ENCODE data around the gene BRME1.

Gene BRME1

DNA sequence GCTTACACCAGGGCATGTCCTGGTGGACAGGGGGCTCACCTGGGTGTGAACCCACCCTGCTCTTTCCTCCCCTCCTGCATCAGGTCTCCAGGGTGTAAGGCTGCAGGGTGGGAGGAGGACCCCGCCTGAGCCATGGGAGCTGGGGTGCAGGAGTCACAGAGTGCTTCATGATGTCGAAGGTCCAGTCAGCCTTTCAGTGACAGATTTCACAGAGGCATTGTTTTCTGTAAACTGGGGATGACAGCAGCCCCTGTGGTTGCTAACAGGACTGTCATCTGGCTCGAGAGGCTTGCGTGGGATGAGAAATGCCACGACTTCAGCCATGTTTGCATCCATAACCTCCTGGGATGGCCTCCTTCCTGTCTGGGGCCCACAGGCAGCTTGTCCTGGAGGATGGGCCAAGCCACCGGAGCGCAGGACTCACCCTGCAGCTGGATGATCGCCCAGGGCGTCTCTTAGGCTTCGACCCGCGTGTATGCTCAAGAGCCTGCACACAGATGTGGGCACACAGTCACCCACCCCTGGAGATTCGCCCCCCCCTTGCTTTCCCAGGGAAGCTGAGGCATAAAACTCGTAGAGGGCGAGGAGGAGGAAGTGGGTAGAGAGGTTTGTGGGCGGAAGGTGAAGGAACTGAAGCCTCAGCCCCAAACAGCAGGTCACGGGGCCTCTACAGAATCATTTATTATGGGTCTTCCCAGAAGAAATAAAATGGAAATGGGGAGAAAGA lies 24.1 kb downstream of the BRME1 start:
- no peaks in the 10 kb centered on the region for H3K27me3 Mint-ChIP-seq
- no peaks in the 10 kb centered on the region for H3K9me3 Mint-ChIP-seq
- no peak for DNase-seq (ENCODE audit: low spot score in 2 of 2)
- H3K4me3 Mint-ChIP-seq: peak overlapping the region; percentile 67
- H3K36me3 Mint-ChIP-seq (ENCODE audit: insufficient read depth): no peaks in the 10 kb centered on the region
- H3K4me1 Mint-ChIP-seq: peaks cover 54% of the 10 kb centered on the region
- peak overlapping the region; percentile 75 for H3K27ac Mint-ChIP-seq (ENCODE audit: low read depth)
- no peak for ATAC-seq (replicated peaks; ENCODE audit: extremely low read depth, poor library complexity, severe bottlenecking)

DNA sequence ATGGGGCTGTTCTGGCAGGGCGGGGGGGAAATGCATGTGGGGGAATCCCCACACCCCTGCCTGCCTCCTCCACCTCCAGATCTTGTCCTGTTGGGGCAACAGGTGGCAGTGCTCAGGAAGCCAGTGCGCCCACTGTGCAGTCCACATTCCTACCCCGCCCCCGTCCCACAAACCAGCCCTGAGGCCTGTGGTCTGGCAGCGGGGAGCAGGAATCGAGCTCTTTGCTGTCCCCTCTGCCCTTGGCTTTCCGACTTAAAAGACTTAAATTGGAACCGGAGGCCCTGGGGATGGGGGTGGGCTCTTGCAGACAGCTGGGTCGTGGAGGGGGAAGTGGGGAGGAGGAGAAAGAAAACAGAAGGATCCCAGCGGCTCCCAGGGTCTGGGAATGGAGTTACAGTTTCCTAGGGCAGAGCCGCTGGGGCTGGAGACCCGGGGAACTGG lies 24.6 kb downstream of the BRME1 start:
- no peaks in the 10 kb centered on the region for H3K36me3 Mint-ChIP-seq (ENCODE audit: insufficient read depth)
- ATAC-seq (replicated peaks; ENCODE audit: extremely low read depth, poor library complexity, severe bottlenecking) (no peak), DNase-seq (ENCODE audit: low spot score in 2 of 2) (no peak)
- peak overlapping the region; percentile 67 for H3K4me3 Mint-ChIP-seq
- H3K27me3 Mint-ChIP-seq: no peaks in the 10 kb centered on the region
- H3K4me1 Mint-ChIP-seq: peaks cover 52% of the 10 kb centered on the region
- H3K27ac Mint-ChIP-seq (ENCODE audit: low read depth): peak overlapping the region; percentile 75
- no peaks in the 10 kb centered on the region for H3K9me3 Mint-ChIP-seq

DNA sequence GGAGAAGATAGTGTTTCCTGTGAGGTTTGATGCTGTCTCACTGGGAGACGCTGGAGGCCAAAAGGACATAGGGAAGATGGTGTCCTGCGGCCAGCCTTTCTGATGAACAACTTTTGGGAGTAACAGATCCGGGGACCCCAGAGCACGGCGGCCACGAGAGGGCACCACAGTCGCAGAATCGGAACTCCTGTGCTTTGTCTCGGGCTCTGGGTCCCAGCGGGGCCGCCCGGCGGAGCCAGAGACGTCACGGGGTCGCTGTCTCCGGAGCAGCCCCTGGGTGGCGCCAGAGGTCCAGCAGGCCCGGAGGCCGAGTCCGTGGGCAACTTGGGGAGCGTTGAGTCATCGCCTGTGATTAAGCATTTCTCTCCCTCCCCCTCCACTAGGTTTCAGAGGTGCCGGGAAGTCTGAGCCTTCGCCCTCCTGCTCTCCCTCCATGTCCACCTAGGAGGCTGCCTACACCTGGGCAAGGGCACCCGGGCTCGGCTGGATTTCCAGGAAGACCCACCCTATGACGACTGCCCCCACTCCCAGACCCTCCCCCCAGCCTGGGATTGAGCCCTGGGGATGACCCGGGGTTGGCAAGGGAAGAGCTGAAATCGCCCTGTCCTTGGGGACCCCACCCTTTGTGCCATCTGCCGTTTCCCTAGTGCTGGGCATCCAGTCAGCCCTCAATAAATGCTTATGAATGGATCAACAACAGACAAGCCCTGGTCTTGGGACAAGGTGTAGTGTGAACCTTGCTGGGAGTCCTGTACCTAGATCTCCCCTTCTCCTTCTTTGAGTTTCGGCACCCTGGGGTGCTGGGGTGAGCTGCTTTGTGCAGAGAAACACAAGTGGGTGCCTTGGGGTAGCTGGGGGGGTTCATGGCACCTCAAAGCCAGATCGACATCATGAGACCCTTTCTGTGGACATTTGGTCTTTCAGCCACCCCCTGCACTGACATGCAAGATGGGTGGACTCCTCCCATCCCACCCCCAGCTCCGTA lies 25.6 kb downstream of the BRME1 start:
- peak overlapping the region; percentile 67 for H3K4me3 Mint-ChIP-seq
- no peaks in the 10 kb centered on the region for H3K36me3 Mint-ChIP-seq (ENCODE audit: insufficient read depth)
- no peaks in the 10 kb centered on the region for H3K9me3 Mint-ChIP-seq
- peaks cover 45% of the 10 kb centered on the region for H3K4me1 Mint-ChIP-seq
- H3K27ac Mint-ChIP-seq (ENCODE audit: low read depth): peak overlapping the region; percentile 75
- H3K27me3 Mint-ChIP-seq: no peaks in the 10 kb centered on the region
- DNase-seq (ENCODE audit: low spot score in 2 of 2) (peak; percentile 99), ATAC-seq (replicated peaks; ENCODE audit: extremely low read depth, poor library complexity, severe bottlenecking) (peak; percentile 98)

DNA sequence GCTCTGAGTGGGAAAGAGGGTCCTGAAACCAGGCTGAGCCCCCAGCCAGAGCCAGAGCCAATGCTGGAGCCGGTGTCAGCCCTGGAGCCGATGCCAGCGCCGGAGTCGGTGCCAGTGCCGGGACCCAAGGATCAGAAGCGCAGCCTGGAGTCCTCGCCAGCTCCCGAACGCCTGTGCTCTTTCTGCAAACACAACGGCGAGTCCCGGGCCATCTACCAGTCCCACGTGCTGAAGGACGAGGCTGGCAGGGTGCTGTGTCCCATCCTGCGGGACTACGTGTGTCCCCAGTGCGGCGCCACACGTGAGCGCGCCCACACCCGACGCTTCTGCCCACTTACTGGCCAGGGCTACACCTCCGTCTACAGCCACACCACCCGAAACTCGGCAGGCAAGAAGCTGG lies 28.6 kb downstream of the BRME1 start:
- Mint-ChIP-seq H3K27ac (ENCODE audit: low read depth) (no peak overlapping the region), H3K27me3 (peaks cover 7% of the 10 kb centered on the region), H3K4me1 (peaks cover 32% of the 10 kb centered on the region), H3K9me3 (no peaks in the 10 kb centered on the region), H3K36me3 (ENCODE audit: insufficient read depth) (no peaks in the 10 kb centered on the region), H3K4me3 (no peak overlapping the region)
- no peak for DNase-seq (ENCODE audit: low spot score in 2 of 2)
- no peak for ATAC-seq (replicated peaks; ENCODE audit: extremely low read depth, poor library complexity, severe bottlenecking)

DNA sequence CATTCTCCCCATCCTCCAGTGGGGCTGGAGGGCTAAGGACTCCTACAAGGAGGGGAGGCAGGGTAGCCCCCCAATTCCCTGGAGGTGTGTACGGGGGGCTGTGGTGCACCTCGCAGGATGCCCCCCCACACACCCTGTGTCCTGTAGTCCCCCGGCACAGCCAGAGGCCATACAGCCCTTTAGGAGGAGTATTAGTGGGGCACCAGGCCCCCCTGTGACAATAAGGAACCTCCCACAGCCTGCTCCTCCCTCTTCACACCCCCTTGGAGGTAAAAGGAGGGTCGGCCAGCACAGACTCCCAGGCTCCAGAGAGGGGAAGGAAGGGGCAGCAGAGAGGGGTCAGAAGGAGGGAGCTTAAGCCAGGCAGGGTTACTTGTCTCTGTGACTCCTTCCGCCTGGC lies 29.1 kb downstream of the BRME1 start, which contains the start of gene NANOS3:
NANOS3 (plus strand) TSS at position 301 of the 400 bp plus-strand sequence. CDS start 115 bp downstream, outside the sequence.
- ATAC-seq (replicated peaks; ENCODE audit: extremely low read depth, poor library complexity, severe bottlenecking) (no peak), DNase-seq (ENCODE audit: low spot score in 2 of 2) (no peak)
- Mint-ChIP-seq H3K9me3 (no peaks in the 10 kb centered on the region), H3K36me3 (ENCODE audit: insufficient read depth) (no peaks in the 10 kb centered on the region), H3K4me1 (peaks cover 30% of the 10 kb centered on the region), H3K4me3 (no peak within 1 kb of the TSS), H3K27me3 (peaks cover 12% of the 10 kb centered on the region), H3K27ac (ENCODE audit: low read depth) (no peak within 1 kb of the TSS)

DNA sequence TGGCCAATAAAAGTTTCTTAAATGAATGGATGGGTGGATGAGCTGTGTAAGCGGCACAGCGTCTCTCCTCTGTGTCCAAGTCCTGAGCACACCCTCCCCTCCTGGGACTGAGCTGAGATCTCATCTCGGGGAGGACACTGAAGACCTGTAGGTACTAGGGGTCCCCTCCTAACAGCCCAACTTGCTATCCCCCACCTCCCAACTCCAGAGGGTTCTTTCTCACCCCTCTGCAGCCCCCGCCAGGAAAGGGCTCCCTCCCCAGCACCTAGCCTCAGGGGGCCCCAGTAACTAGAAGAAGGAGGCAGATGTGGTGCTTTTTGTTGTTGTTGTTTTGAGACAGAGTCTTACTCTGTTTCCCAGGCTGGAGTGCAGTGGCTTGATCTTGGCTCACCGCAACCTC lies 30.1 kb downstream of the BRME1 start:
- H3K36me3 Mint-ChIP-seq (ENCODE audit: insufficient read depth): no peaks in the 10 kb centered on the region
- H3K4me3 Mint-ChIP-seq: no peak overlapping the region
- DNase-seq (ENCODE audit: low spot score in 2 of 2) (no peak), ATAC-seq (replicated peaks; ENCODE audit: extremely low read depth, poor library complexity, severe bottlenecking) (no peak)
- H3K9me3 Mint-ChIP-seq: no peaks in the 10 kb centered on the region
- peaks cover 19% of the 10 kb centered on the region for H3K27me3 Mint-ChIP-seq
- H3K27ac Mint-ChIP-seq (ENCODE audit: low read depth): no peak overlapping the region
- peaks cover 20% of the 10 kb centered on the region for H3K4me1 Mint-ChIP-seq

DNA sequence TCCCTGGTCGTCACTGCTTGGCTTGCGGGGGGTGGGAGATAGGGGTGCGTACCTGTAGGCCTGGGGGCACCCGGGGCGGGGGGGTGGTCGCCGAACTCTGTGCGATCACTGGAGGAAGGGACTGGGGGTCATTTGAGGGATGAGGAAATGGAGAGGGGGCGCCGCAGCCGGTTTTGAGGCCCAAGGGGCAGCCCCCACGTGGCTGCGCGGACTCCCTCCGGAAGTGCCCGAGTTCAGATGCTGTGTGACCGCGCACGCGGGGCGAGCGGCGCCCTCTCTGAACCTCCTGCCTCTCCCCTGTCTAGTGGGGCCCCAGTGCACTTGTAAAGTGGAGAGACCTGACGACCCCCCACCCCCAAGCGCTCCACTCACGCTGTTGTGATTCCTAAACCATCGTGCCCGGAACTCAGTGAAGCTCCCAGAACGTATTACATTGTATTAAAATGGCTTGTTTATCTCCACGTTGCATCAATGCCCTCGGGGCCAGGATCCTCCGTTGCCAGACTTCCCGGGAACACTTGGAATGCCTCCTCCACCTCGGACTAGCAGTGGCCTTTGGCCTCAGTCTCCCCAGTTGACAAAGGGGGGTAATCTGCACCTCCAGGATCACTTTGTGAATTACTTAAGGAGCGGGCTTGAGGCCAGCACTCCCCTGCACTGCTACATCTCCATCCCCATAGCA lies 31.9 kb downstream of the BRME1 start:
- H3K27me3 Mint-ChIP-seq: peaks cover 37% of the 10 kb centered on the region
- H3K36me3 Mint-ChIP-seq (ENCODE audit: insufficient read depth): peaks cover 2% of the 10 kb centered on the region
- no peaks in the 10 kb centered on the region for H3K9me3 Mint-ChIP-seq
- H3K4me3 Mint-ChIP-seq: no peak overlapping the region
- peaks cover 12% of the 10 kb centered on the region for H3K4me1 Mint-ChIP-seq
- no peak overlapping the region for H3K27ac Mint-ChIP-seq (ENCODE audit: low read depth)
- no peak for DNase-seq (ENCODE audit: low spot score in 2 of 2)
- no peak for ATAC-seq (replicated peaks; ENCODE audit: extremely low read depth, poor library complexity, severe bottlenecking)

DNA sequence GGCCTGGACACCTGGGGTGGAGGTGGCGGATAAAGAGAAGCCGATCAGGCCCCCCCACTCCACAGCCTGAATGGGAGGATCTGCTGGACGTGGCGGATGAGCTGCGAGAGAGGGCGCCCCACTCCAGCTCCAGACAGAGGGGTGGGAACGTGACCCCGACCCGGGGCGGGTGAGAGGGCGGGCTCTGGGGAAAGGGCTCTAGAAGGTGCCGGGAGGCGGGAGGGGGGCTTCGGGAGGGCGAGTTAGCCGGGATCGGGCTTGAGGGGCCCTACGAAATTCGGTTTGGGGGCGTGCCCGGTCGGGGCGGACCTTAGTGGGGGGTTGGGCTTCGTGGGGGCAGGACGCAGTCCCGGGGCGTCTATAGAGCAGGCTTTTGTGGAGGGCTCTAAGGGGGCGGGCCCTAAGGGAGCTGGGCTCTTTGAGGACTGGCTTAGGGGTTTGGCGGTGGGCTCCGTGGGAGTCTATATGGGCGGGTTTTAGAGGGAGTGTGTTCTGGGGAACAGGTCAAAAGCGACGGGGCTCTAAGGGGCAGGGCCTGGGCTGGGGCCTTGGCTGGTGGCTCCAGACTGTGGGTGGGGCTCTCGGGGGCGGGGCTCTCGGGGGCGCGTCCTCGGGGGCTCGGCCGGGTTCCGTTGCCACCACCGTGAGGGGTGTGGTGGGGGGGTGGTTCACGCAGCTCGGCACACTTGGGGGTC lies 33.1 kb downstream of the BRME1 start:
- Mint-ChIP-seq H3K36me3 (ENCODE audit: insufficient read depth) (peaks cover 2% of the 10 kb centered on the region), H3K9me3 (no peaks in the 10 kb centered on the region), H3K27ac (ENCODE audit: low read depth) (no peak overlapping the region), H3K4me1 (peaks cover 17% of the 10 kb centered on the region), H3K27me3 (peaks cover 48% of the 10 kb centered on the region), H3K4me3 (peak overlapping the region; percentile 48)
- DNase-seq (ENCODE audit: low spot score in 2 of 2) (no peak), ATAC-seq (replicated peaks; ENCODE audit: extremely low read depth, poor library complexity, severe bottlenecking) (peak; percentile 58)

DNA sequence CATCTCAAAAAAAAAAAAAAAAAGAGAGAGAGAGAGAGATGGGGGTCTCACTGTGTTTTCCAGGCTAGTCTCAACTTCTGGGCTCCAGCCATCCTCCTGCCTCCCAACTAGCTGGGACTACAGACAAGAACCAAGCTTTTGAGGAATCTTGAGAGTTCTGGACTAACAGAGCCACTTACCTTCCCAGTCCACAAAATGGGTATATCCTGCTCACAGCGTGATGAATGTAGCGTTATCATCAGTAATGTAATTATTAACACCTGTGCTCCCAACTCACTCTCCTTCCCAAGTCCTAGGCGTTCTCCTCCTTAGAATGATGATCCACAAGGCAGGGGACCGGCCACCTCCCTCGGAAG lies 33.6 kb downstream of the BRME1 start:
- ATAC-seq (replicated peaks; ENCODE audit: extremely low read depth, poor library complexity, severe bottlenecking) (no peak), DNase-seq (ENCODE audit: low spot score in 2 of 2) (no peak)
- peak overlapping the region; percentile 48 for H3K4me3 Mint-ChIP-seq
- peaks cover 17% of the 10 kb centered on the region for H3K4me1 Mint-ChIP-seq
- H3K9me3 Mint-ChIP-seq: no peaks in the 10 kb centered on the region
- peaks cover 53% of the 10 kb centered on the region for H3K27me3 Mint-ChIP-seq
- peaks cover 2% of the 10 kb centered on the region for H3K36me3 Mint-ChIP-seq (ENCODE audit: insufficient read depth)
- no peak overlapping the region for H3K27ac Mint-ChIP-seq (ENCODE audit: low read depth)

DNA sequence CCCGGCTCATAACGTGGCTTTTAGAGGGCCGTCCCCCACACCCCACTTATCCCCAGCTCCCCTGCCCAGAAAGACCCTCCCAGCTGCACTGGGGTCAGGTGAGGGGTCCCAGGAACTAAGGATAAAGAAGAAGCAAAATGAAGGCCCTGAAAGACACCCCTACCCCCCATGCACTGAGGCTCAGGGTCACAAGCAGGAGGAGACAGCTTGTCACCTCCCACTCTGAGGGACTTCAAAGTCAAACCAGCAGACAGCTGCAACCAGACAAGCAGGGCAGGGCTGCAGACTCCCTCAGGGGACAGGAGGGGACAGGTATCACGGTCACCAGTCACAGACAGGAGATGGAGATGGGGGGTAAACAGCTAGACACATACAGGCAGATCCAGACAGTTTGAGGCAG lies 35.0 kb downstream of the BRME1 start:
- Mint-ChIP-seq H3K9me3 (no peaks in the 10 kb centered on the region), H3K27ac (ENCODE audit: low read depth) (no peak overlapping the region), H3K36me3 (ENCODE audit: insufficient read depth) (peaks cover 2% of the 10 kb centered on the region), H3K27me3 (peaks cover 68% of the 10 kb centered on the region), H3K4me3 (no peak overlapping the region), H3K4me1 (peaks cover 23% of the 10 kb centered on the region)
- ATAC-seq (replicated peaks; ENCODE audit: extremely low read depth, poor library complexity, severe bottlenecking) (no peak), DNase-seq (ENCODE audit: low spot score in 2 of 2) (no peak)

DNA sequence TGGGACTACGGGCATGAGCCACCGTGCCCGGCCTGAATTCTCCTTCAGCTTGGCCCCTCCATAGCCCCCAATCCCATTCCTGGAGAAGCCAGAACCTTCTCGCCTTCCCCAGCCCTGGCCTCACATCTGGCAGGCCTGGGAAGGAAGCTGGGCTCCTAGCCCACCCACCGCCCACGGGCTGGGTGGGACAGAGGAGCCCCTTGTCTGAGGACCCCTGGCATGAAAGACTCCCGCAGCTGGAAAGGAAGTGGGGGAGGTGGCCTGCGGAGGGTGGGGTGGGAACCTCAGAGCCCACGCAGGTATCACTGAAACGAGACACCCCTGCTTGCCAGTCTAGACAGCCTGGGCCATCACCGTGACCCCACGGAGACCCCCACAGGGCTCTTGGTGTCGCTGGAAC lies 36.6 kb downstream of the BRME1 start:
- peaks cover 75% of the 10 kb centered on the region for H3K27me3 Mint-ChIP-seq
- no peak overlapping the region for H3K27ac Mint-ChIP-seq (ENCODE audit: low read depth)
- H3K9me3 Mint-ChIP-seq: no peaks in the 10 kb centered on the region
- ATAC-seq (replicated peaks; ENCODE audit: extremely low read depth, poor library complexity, severe bottlenecking): no peak
- DNase-seq (ENCODE audit: low spot score in 2 of 2): no peak
- peaks cover 5% of the 10 kb centered on the region for H3K36me3 Mint-ChIP-seq (ENCODE audit: insufficient read depth)
- H3K4me1 Mint-ChIP-seq: peaks cover 29% of the 10 kb centered on the region
- H3K4me3 Mint-ChIP-seq: no peak overlapping the region

DNA sequence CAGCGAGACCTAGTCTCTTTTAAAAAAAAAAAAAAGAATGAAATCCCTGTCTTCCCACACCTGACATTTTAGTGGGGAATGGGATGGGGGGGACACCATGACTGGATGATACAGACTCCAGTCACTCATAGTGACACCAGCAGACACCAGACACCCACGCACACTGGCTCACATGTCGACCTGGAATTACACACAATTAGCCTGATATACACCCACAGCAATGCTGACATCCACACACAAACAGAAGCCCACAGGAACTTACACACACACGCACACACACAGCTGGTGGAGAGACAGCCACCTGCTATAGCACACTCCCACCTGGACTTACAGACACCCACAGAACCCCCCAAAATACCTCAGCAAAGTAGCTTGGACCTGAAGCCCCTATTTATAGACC lies 37.3 kb downstream of the BRME1 start:
- Mint-ChIP-seq H3K9me3 (no peaks in the 10 kb centered on the region), H3K4me3 (no peak overlapping the region), H3K27me3 (peaks cover 81% of the 10 kb centered on the region), H3K4me1 (peaks cover 35% of the 10 kb centered on the region), H3K36me3 (ENCODE audit: insufficient read depth) (peaks cover 7% of the 10 kb centered on the region), H3K27ac (ENCODE audit: low read depth) (no peak overlapping the region)
- DNase-seq (ENCODE audit: low spot score in 2 of 2): no peak
- ATAC-seq (replicated peaks; ENCODE audit: extremely low read depth, poor library complexity, severe bottlenecking): no peak
